ENCODE data around the gene ERI3.

DNA sequence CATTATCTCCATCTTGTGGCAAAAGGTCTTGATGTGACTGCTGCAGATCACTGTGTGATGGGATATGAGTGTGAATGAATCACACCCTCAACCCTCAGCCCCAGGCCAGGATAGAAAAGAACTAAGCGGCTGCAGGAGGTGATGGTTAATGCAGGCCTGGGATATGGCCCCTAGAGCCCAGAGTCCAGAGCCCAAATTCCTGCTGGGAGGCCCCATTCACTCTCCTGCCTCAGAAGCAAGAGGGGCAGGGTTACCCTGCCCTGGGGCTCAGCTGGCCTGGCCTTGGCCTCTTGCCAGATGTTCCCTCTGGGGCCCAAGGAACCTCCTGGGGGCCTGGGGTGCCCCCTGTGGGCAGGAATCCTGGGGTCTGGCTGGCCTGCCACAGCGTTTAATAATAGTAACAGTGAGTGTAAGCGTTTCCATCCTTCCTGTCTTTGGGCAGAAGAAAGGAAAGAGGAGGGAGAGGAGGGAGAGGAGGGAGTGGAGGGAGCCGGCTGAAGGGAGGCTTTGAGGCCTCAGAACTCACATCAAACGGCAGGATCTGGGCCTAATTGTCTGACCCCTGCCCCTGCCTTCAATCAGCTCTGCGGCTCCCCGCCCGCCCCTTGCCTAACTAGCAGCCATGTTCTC is 115.6 kb downstream of the ERI3 start:
- TF ChIP-seq EP300 (conservative IDR thresholded peaks at IDR 0.05; ENCODE audit: poor library complexity, severe bottlenecking), result no peak
- TF ChIP-seq POLR2AphosphoS5 (IDR thresholded peaks at IDR 0.05), result no peak
- TF ChIP-seq, protein P1, sequence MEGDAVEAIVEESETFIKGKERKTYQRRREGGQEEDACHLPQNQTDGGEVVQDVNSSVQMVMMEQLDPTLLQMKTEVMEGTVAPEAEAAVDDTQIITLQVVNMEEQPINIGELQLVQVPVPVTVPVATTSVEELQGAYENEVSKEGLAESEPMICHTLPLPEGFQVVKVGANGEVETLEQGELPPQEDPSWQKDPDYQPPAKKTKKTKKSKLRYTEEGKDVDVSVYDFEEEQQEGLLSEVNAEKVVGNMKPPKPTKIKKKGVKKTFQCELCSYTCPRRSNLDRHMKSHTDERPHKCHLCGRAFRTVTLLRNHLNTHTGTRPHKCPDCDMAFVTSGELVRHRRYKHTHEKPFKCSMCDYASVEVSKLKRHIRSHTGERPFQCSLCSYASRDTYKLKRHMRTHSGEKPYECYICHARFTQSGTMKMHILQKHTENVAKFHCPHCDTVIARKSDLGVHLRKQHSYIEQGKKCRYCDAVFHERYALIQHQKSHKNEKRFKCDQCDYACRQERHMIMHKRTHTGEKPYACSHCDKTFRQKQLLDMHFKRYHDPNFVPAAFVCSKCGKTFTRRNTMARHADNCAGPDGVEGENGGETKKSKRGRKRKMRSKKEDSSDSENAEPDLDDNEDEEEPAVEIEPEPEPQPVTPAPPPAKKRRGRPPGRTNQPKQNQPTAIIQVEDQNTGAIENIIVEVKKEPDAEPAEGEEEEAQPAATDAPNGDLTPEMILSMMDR (IDR thresholded peaks at IDR 0.05; ENCODE audit: poor library complexity, severe bottlenecking), result no peak
- TF ChIP-seq, protein P2, sequence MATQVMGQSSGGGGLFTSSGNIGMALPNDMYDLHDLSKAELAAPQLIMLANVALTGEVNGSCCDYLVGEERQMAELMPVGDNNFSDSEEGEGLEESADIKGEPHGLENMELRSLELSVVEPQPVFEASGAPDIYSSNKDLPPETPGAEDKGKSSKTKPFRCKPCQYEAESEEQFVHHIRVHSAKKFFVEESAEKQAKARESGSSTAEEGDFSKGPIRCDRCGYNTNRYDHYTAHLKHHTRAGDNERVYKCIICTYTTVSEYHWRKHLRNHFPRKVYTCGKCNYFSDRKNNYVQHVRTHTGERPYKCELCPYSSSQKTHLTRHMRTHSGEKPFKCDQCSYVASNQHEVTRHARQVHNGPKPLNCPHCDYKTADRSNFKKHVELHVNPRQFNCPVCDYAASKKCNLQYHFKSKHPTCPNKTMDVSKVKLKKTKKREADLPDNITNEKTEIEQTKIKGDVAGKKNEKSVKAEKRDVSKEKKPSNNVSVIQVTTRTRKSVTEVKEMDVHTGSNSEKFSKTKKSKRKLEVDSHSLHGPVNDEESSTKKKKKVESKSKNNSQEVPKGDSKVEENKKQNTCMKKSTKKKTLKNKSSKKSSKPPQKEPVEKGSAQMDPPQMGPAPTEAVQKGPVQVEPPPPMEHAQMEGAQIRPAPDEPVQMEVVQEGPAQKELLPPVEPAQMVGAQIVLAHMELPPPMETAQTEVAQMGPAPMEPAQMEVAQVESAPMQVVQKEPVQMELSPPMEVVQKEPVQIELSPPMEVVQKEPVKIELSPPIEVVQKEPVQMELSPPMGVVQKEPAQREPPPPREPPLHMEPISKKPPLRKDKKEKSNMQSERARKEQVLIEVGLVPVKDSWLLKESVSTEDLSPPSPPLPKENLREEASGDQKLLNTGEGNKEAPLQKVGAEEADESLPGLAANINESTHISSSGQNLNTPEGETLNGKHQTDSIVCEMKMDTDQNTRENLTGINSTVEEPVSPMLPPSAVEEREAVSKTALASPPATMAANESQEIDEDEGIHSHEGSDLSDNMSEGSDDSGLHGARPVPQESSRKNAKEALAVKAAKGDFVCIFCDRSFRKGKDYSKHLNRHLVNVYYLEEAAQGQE (IDR thresholded peaks at IDR 0.05; ENCODE audit: borderline replicate concordance), result no peak
